ENCODE data around the gene SCPEP1.
"Not testable (repeated sequence)": the region's sequence is repeated elsewhere in the genome, so short reads cannot be mapped to it uniquely, and the experiment has no call there.

The SCPEP1 gene

GRCh38 chr17:56945938-56946505 is 31.9 kb upstream of the SCPEP1 start:
- no peak overlapping the region for H3K4me3 ChIP-seq (ENCODE audit: low read depth, low read length)
- no peak for DNase-seq (ENCODE audit: low read depth)
- no peak for TF ChIP-seq CTCF (IDR thresholded peaks at IDR 0.05; ENCODE audit: low read depth, low read length, missing control alignments)

- DNase-seq (ENCODE audit: low read depth) = no peak
- no peak for TF ChIP-seq CTCF (IDR thresholded peaks at IDR 0.05; ENCODE audit: low read depth, low read length, missing control alignments)
- no peak overlapping the region for H3K4me3 ChIP-seq (ENCODE audit: low read depth, low read length)
Observed at GRCh38 chr17:56947741-56948140, 30.2 kb upstream of the SCPEP1 start.

- no peak for TF ChIP-seq CTCF (IDR thresholded peaks at IDR 0.05; ENCODE audit: low read depth, low read length, missing control alignments)
- DNase-seq (ENCODE audit: low read depth) = no peak
- H3K4me3 ChIP-seq (ENCODE audit: low read depth, low read length) = no peak overlapping the region
Observed at GRCh38 chr17:56948491-56948890, 29.4 kb upstream of the SCPEP1 start.

GRCh38 chr17:56949595-56949994 is 28.3 kb upstream of the SCPEP1 start:
- TF ChIP-seq CTCF (IDR thresholded peaks at IDR 0.05; ENCODE audit: low read depth, low read length, missing control alignments) = no peak
- H3K4me3 ChIP-seq (ENCODE audit: low read depth, low read length) = no peak overlapping the region
- no peak for DNase-seq (ENCODE audit: low read depth)

- TF ChIP-seq CTCF (IDR thresholded peaks at IDR 0.05; ENCODE audit: low read depth, low read length, missing control alignments) = no peak
- no peak for DNase-seq (ENCODE audit: low read depth)
- H3K4me3 ChIP-seq (ENCODE audit: low read depth, low read length) = no peak overlapping the region
Observed at GRCh38 chr17:56956992-56957391, 20.9 kb upstream of the SCPEP1 start.

GRCh38 chr17:56960596-56961538 is 17.1 kb upstream of the SCPEP1 start, which contains the start of gene COIL:
Gene COIL (minus strand): TSS chr17:56961050. CDS start chr17:56961019, 31 bp downstream.
- H3K4me3 ChIP-seq (ENCODE audit: low read depth, low read length) = peak within 1 kb of the TSS; percentile 66
- peak; percentile 98 for TF ChIP-seq CTCF (IDR thresholded peaks at IDR 0.05; ENCODE audit: low read depth, low read length, missing control alignments)
- peak; percentile 72 for DNase-seq (ENCODE audit: low read depth)

- H3K4me3 ChIP-seq (ENCODE audit: low read depth, low read length); DNase-seq (ENCODE audit: low read depth): not testable (repeated sequence)
Observed at GRCh38 chr17:56965241-56965640, 12.7 kb upstream of the SCPEP1 start.

GRCh38 chr17:56965681-56966080 is 12.2 kb upstream of the SCPEP1 start:
- H3K4me3 ChIP-seq (ENCODE audit: low read depth, low read length); DNase-seq (ENCODE audit: low read depth): not testable (repeated sequence)
